K562 (cell line): Measurements from ENCODE around the gene DOK7. TPM values are rescaled to one million over a fixed set of nuclear protein-coding genes. Genes with fewer than 3 reads are reported as not detected.

ENCODE experiments used
- ATAC-seq: fragments of 200-7000 bp; cut with Tn5 transposase; 3 replicates; pipeline ENCODE4 v1.9.1; 2020; ENCODE audit warnings: moderate library complexity
- BruUV-seq: library from RNA; stranded (reverse); fragments of 400-500 nt; replicated peaks from 2 replicates; lab custom pipeline; 2021; lab: Mats Ljungman, UMichigan
- CTCF ChIA-PET: fragments of 300-600 bp; formaldehyde crosslinking; extraction: SDS; loops from one replicate; lab custom pipeline; 2021; ENCODE audit warnings: low intra/inter-chr PET ratio; lab: Yijun Ruan, JAX
- POLR2A ChIA-PET: fragments of 300-600, 350-650 bp; sonication (Branson Sonifier 250); formaldehyde crosslinking; extraction: SDS; loops from one replicate; lab custom pipeline; 2021; ENCODE audit warnings: antibody characterized with exemption, inconsistent platforms; lab: Yijun Ruan, JAX
- DNase-seq, 4 experiments: peaks; one replicate each; pipeline versions ENCODE4 v3.0.0 to v3.0.0-alpha.2; 2011 to 2018; ENCODE audit warnings: low spot score in 3 of 4, mixed read lengths in 3 of 4; ENCODE audit errors: extremely low read depth in 1 of 4
- FAIRE-seq: peaks from 2 replicates; lab custom pipeline; 2011; peaks lifted over from hg19 to GRCh38; lab: Jason Lieb, UNC
- H2AFZ ChIP-seq: 2 replicates; pipeline ENCODE4 v1.6.0; 2011; ENCODE audit warnings: low read depth, low read length, control low read depth, inconsistent platforms
- H3K27ac ChIP-seq: fragments of 200-600 bp; 3 replicates; pipeline ENCODE4 v1.8.0; 2011; ENCODE audit warnings: low read depth, mild to moderate bottlenecking, control low read depth, inconsistent platforms, low read length, moderate library complexity, mixed read lengths; ENCODE audit errors: extremely low read depth
- H3K27me3 ChIP-seq, 2 experiments: fragments of 300-600 bp in 1 of 2; 2 replicates in 1 of 2; 3 replicates in 1 of 2; pipeline versions ENCODE4 v1.6.0 to v1.8.0; 2011; ENCODE audit warnings: inconsistent platforms in 2 of 2, low read length in 2 of 2, mild to moderate bottlenecking in 1 of 2, mixed read lengths in 1 of 2, moderate library complexity in 1 of 2; ENCODE audit not compliant: control insufficient read depth in 2 of 2, insufficient read depth in 2 of 2
- H3K36me3 ChIP-seq: fragments of 300-600 bp; 3 replicates; pipeline ENCODE4 v1.8.0; 2011; ENCODE audit warnings: mild to moderate bottlenecking, low read length, inconsistent platforms; ENCODE audit not compliant: control insufficient read depth, insufficient read depth
- H3K4me1 ChIP-seq, 2 experiments: fragments of 200-600 bp in 1 of 2; replicated peaks in 1 of 2; 2 replicates in 1 of 2; 3 replicates in 1 of 2; pipeline versions ENCODE4 v1.5.1 to v1.8.0; 2011; ENCODE audit warnings: inconsistent platforms in 2 of 2, low read length in 2 of 2, mild to moderate bottlenecking in 1 of 2, mixed read lengths in 1 of 2, moderate library complexity in 1 of 2; ENCODE audit not compliant: control insufficient read depth in 2 of 2, insufficient read depth in 2 of 2
- H3K4me2 ChIP-seq: 2 replicates; pipeline ENCODE4 v1.6.1; 2011; ENCODE audit warnings: low read length, control low read depth, inconsistent platforms, mixed read lengths; ENCODE audit not compliant: insufficient read depth
- H3K4me3 ChIP-seq: fragments of 200-600 bp; sonication (generic), shearing (Covaris generic); 2 replicates; pipeline ENCODE4 v1.5.1; 2016; ENCODE audit warnings: control low read depth, inconsistent platforms
- H3K79me2 ChIP-seq: fragments of 200-600 bp; 3 replicates; pipeline ENCODE4 v1.8.0; 2011; ENCODE audit warnings: low read length, inconsistent platforms; ENCODE audit not compliant: control insufficient read depth, insufficient read depth
- H3K9ac ChIP-seq, 2 experiments: 2 replicates each; pipeline versions ENCODE4 v1.6.0 to v1.6.1; 2011; ENCODE audit warnings: low read depth in 2 of 2, low read length in 2 of 2, control low read depth in 1 of 2, inconsistent platforms in 1 of 2, mild to moderate bottlenecking in 1 of 2, mixed read lengths in 1 of 2; ENCODE audit not compliant: insufficient read depth in 1 of 2
- H3K9me1 ChIP-seq: one replicate; pipeline ENCODE4 v1.6.0; 2011; ENCODE audit warnings: inconsistent platforms, mild to moderate bottlenecking, low read length, moderate library complexity; ENCODE audit not compliant: control insufficient read depth, insufficient read depth
- H3K9me3 ChIP-seq: replicated peaks from 2 replicates; pipeline ENCODE4 v1.5.1; 2011; ENCODE audit warnings: low read depth, low read length, inconsistent platforms; ENCODE audit not compliant: control insufficient read depth, insufficient read depth
- H4K20me1 ChIP-seq: replicated peaks from 2 replicates; pipeline ENCODE4 v1.6.1; 2011; ENCODE audit warnings: low read length, inconsistent platforms, mixed read lengths; ENCODE audit not compliant: control insufficient read depth, insufficient read depth
- ARID3B ChIP-seq: fragments of 250-450 bp; sonication (Bioruptor Pico); IDR thresholded peaks from 2 replicates; pipeline ENCODE4 v1.4.0; 2020; ENCODE audit warnings: borderline replicate concordance
- BRD9 ChIP-seq: fragments of 450-650 bp; IDR thresholded peaks from 2 replicates; pipeline ENCODE4 v1.6.1; 2018; ENCODE audit warnings: low read depth; ENCODE audit not compliant: partially characterized antibody
- CTBP1 ChIP-seq: fragments of 450-650 bp; IDR thresholded peaks from 2 replicates; pipeline ENCODE4 v1.6.1; 2016; ENCODE audit warnings: borderline replicate concordance
- HNRNPL ChIP-seq: fragments of 200-400 bp; formaldehyde crosslinking; IDR thresholded peaks from 2 replicates; pipeline ENCODE4 v1.6.1; 2017; ENCODE audit warnings: low read depth, mild to moderate bottlenecking, low read length
- HSF4 ChIP-seq: fragments of 250-450 bp; sonication (Bioruptor Pico); IDR thresholded peaks from 2 replicates; pipeline ENCODE4 v2.1.2; 2022; ENCODE audit warnings: mild to moderate bottlenecking, moderate library complexity, borderline replicate concordance
- MECOM ChIP-seq: fragments of 250-450 bp; sonication (Bioruptor Pico); IDR thresholded peaks from 2 replicates; pipeline ENCODE4 v1.8.0; 2022; ENCODE audit warnings: inconsistent platforms
- MLLT1 ChIP-seq, 2 experiments: fragments of 450-650 bp; IDR thresholded peaks; 2 replicates each; pipeline ENCODE4 v1.6.1; 2016
- MYC ChIP-seq, 2 experiments: fragments of 250-450 bp in 1 of 2; sonication (Bioruptor Pico) in 1 of 2; IDR thresholded peaks; 2 replicates each; pipeline versions ENCODE4 v1.5.1 to v1.6.1; 2012 to 2021; ENCODE audit warnings: low read depth in 2 of 2, borderline replicate concordance in 1 of 2, improper control_type of control experiment in 1 of 2, low read length in 1 of 2, mild to moderate bottlenecking in 1 of 2, moderate library complexity in 1 of 2
- PML ChIP-seq: IDR thresholded peaks from 2 replicates; pipeline ENCODE4 v1.6.1; 2012; ENCODE audit warnings: low read length, inconsistent platforms
- RBFOX2 ChIP-seq: fragments of 200-400 bp; formaldehyde crosslinking; IDR thresholded peaks from 2 replicates; pipeline ENCODE4 v1.6.1; 2017; ENCODE audit warnings: low read depth, mild to moderate bottlenecking, low read length, moderate library complexity
- RREB1 ChIP-seq: fragments of 250-450 bp; sonication (Bioruptor Pico); IDR thresholded peaks from 2 replicates; pipeline ENCODE4 v1.4.0; 2020
- ZNF184 ChIP-seq: sonication (generic); formaldehyde crosslinking; IDR thresholded peaks from 2 replicates; pipeline ENCODE4 v1.5.0; 2020; ENCODE audit warnings: missing genetic modification reagents
- ZNF699 ChIP-seq: fragments of 250-450 bp; sonication (Bioruptor Pico); IDR thresholded peaks from 2 replicates; pipeline ENCODE4 v1.8.0; 2021; ENCODE audit warnings: mild to moderate bottlenecking, moderate library complexity; ENCODE audit not compliant: insufficient replicate concordance
- WGBS: fragments of 100-300 bp; shearing (Covaris generic); methylation state at CpG from one replicate; pipeline ENCODE4 v1.1.6; 2016; ENCODE audit warnings: low coverage, mixed read lengths; ENCODE audit not compliant: insufficient coverage; ENCODE audit errors: missing lambda C conversion rate; 5-methylcytosine and 5-hydroxymethylcytosine counted together
- in situ Hi-C: fragments of 300-500 bp; cut with MboI; formaldehyde crosslinking; loops from 4 replicates; pipeline ENCODE4 v1.15.0; 2018; ENCODE audit warnings: inconsistent platforms, mixed read lengths
- intact Hi-C: fragments of 100-400 bp; cut with micrococcal nuclease; formaldehyde crosslinking; loops from 2 replicates; pipeline ENCODE4 v1.14.2; 2022
- polyA plus RNA-seq, 8 experiments: library from polyadenylated mRNA; depleted of rRNA in 4 of 8; stranded (reverse) in 5 of 8; unstranded in 3 of 8; fragments of >200 nt; fragmentation: Nextera tagmentation in 2 of 8; fragmentation: Illumina TruSeq in 1 of 8; extraction: Ambion mirVana in 2 of 8; extraction: Trizol in 1 of 8; gene quantifications; 2 replicates each; pipeline versions ENCODE4 v1.2.1 to v1.2.3, GENCODE V29; 2011 to 2014; ENCODE audit warnings: inconsistent platforms in 1 of 8, missing spikeins in 1 of 8
- total RNA-seq, 7 experiments: library from RNA; depleted of rRNA in 6 of 7; stranded (reverse); fragments of >200 nt in 6 of 7; fragmentation: Illumina TruSeq in 2 of 7; extraction: Trizol in 2 of 7; gene quantifications; 2 replicates each; pipeline versions ENCODE4 v1.2.1 to v1.2.3, GENCODE V29; 2011 to 2021; ENCODE audit warnings: low replicate concordance in 1 of 7

DOK7 gene
- total and polyA plus RNA-seq, 9 of the 15 experiments (the other 6 are each of a cell fraction or from before 2014, with no cell fraction given), result not detected

- FAIRE-seq (no peak), DNase-seq (no peak), ATAC-seq (no peak)
- ChIA-PET POLR2A (no interaction called here), CTCF (no interaction called here)
- Histone ChIP-seq H3K27me3 (peaks cover 14 to 46% of the 10 kb centered on the region in 2 experiments), H2AFZ (no peak overlapping the region), H3K79me2 (no peaks in the 10 kb centered on the region), H3K4me2 (no peak overlapping the region), H3K9ac (no peak overlapping the region; a peak in 1 of 4 replicates), H4K20me1 (peaks cover 27% of the 10 kb centered on the region; the same call in 1 of the 2 replicates), H3K36me3 (no peaks in the 10 kb centered on the region), H3K9me1 (no peaks in the 10 kb centered on the region), H3K4me1 (peaks cover 0 to 79% of the 10 kb centered on the region in 2 experiments; a peak in 2 of 5 replicates), H3K9me3 (no peaks in the 10 kb centered on the region), H3K4me3 (no peak overlapping the region), H3K27ac (no peak overlapping the region)
- TF ChIP-seq MECOM (CRISPR knock-in tag) (no peak), RBFOX2 (no peak), ZNF184 (CRISPR knock-in tag) (no peak), ZNF699 (CRISPR knock-in tag) (no peak), MLLT1 (IDR thresholded peaks at IDR 0.05) (no peak), PML (no peak), BRD9 (no peak), HNRNPL (no peak), MYC (IDR thresholded peaks at IDR 0.05; ENCODE audit: low read depth, low read length) (no peak), MYC (CRISPR knock-in tag; IDR thresholded peaks at IDR 0.05; ENCODE audit: borderline replicate concordance, low read depth) (no peak), HSF4 (no peak), CTBP1 (no peak), ARID3B (CRISPR knock-in tag) (no peak), RREB1 (CRISPR knock-in tag) (no peak)
- whole genome bisulfite sequencing, result 17% methylated on average over 1 of the region's 6 CpGs
- in situ Hi-C loops, result no loop called here
- BruUV-seq, result no TSS peak
- intact Hi-C loops, result no loop called here
Observed at GRCh38 chr4:3497095-3497494, 34.0 kb downstream of the DOK7 start.
